Kidney (tissue), 14 donors: Measurements from ENCODE around the gene MAML2. TPM values are rescaled to one million over a fixed set of nuclear protein-coding genes. Genes with fewer than 3 reads are reported as not detected.

Experiments
- DNase-seq, 5 donors: peaks; one replicate each; pipeline ENCODE4 v3.0.0-alpha.2; 2013 to 2020
- FAIRE-seq: peaks from 2 replicates; lab custom pipeline; 2012; peaks lifted over from hg19 to GRCh38; lab: Jason Lieb, UNC
- H3K27ac ChIP-seq, 2 donors: one replicate each; pipeline ENCODE4 v1.7.0; 2013; ENCODE audit warnings: low read depth in 2 of 2, low read length in 2 of 2, inconsistent platforms in 1 of 2
- H3K27me3 ChIP-seq: one replicate; pipeline ENCODE4 v1.7.1; 2013; ENCODE audit warnings: low read length, inconsistent platforms; ENCODE audit not compliant: control insufficient read depth, insufficient read depth
- H3K36me3 ChIP-seq, 3 donors: one replicate each; pipeline versions ENCODE4 v1.7.0 to v1.7.1; 2013; ENCODE audit warnings: low read length in 3 of 3, control low read depth in 1 of 3, inconsistent platforms in 1 of 3; ENCODE audit not compliant: insufficient read depth in 3 of 3, control insufficient read depth in 2 of 3
- H3K4me1 ChIP-seq, 3 donors: one replicate each; pipeline versions ENCODE4 v1.7.0 to v1.7.1; 2013; ENCODE audit warnings: low read length in 3 of 3, inconsistent platforms in 1 of 3, low read depth in 1 of 3; ENCODE audit not compliant: control insufficient read depth in 2 of 3, insufficient read depth in 2 of 3
- H3K4me3 ChIP-seq, 3 donors: one replicate each; pipeline versions ENCODE4 v1.7.0 to v1.8.1; 2013; ENCODE audit warnings: low read length in 3 of 3, control low read depth in 1 of 3, inconsistent platforms in 1 of 3
- H3K9ac ChIP-seq, 3 donors: one replicate each; pipeline versions ENCODE4 v1.7.0 to v1.7.1; 2013; ENCODE audit warnings: low read length in 3 of 3, control low read depth in 1 of 3, inconsistent platforms in 1 of 3
- H3K9me3 ChIP-seq, 3 donors: one replicate each; pipeline versions ENCODE4 v1.7.0 to v1.7.1; 2013; ENCODE audit warnings: low read length in 3 of 3, control low read depth in 1 of 3, inconsistent platforms in 1 of 3; ENCODE audit not compliant: control insufficient read depth in 2 of 3, insufficient read depth in 1 of 3
- CTCF ChIP-seq: IDR thresholded peaks from 3 replicates; pipeline ENCODE4 v1.5.1; 2012; ENCODE audit warnings: mild to moderate bottlenecking, moderate library complexity, borderline replicate concordance; ENCODE audit not compliant: insufficient read depth; ENCODE audit errors: extremely low read depth
- intact Hi-C: fragments of 100-400 bp; cut with DNase I; formaldehyde crosslinking; loops from one replicate; pipeline ENCODE4 v1.11.1; 2022
- polyA plus RNA-seq: library from polyadenylated mRNA; stranded (reverse); fragments of 350-450 nt; fragmentation: Illumina TruSeq; extraction: RNeasy Lipid Tissue Mini Kit (QIAGEN cat#74804); gene quantifications from one replicate; pipeline ENCODE4 v1.2.3, GENCODE V29; 2014; ENCODE audit warnings: low read depth, low replicate concordance; ENCODE audit not compliant: insufficient read depth
- total RNA-seq: library from RNA; stranded (reverse); fragmentation: NEBNext Ultra II Directional; extraction: Animal tissue kit (Norgen Biotek cat#: 25700); gene quantifications from one replicate; pipeline ENCODE4 v1.2.1, GENCODE V29; 2021
- donor health status: control.
- donor health status: control.
- donor health status: control.
- donor health status: control.
- donor health status: control.
- donor health status: DM: yes; HTN: yes; CAD: no.
- donor health status: Normal renal cell carcinoma (clear cell type).

Gene MAML2
- total and polyA plus RNA-seq, 2 donors from 2014 or later = 4.9 to 32.3 TPM

- no peak overlapping the region for H3K27ac ChIP-seq
- peaks cover 0 to 1% (median 0%) of the 10 kb centered on the region in 3 donors for H3K9me3 ChIP-seq
- no peak overlapping the region for H3K4me3 ChIP-seq
- H3K27me3 ChIP-seq = no peaks in the 10 kb centered on the region
- no peak for TF ChIP-seq CTCF
- H3K9ac ChIP-seq = no peak overlapping the region
- DNase-seq (no peak), FAIRE-seq (no peak)
- intact Hi-C loops = no loop called here
- peaks cover 0 to 4% (median 3%) of the 10 kb centered on the region in 3 donors for H3K4me1 ChIP-seq
- no peaks in the 10 kb centered on the region for H3K36me3 ChIP-seq
These were observed 340.2 kb downstream of the MAML2 start for GRCh38 chr11:96002754-96003290.

- no peak overlapping the region for H3K9ac ChIP-seq
- DNase-seq (no peak), FAIRE-seq (no peak)
- H3K9me3 ChIP-seq = peaks cover 0 to 1% (median 0%) of the 10 kb centered on the region in 3 donors
- H3K4me1 ChIP-seq = peaks cover 0 to 4% (median 3%) of the 10 kb centered on the region in 3 donors
- no peak overlapping the region for H3K27ac ChIP-seq
- intact Hi-C loops = no loop called here
- no peak overlapping the region for H3K4me3 ChIP-seq
- H3K27me3 ChIP-seq = no peaks in the 10 kb centered on the region
- no peak for TF ChIP-seq CTCF
- H3K36me3 ChIP-seq = no peaks in the 10 kb centered on the region
These were observed 340.7 kb downstream of the MAML2 start for GRCh38 chr11:96002339-96002738.

GRCh38 chr11:96001037-96001436 lies 342.0 kb downstream of the MAML2 start:
- H3K9me3 ChIP-seq = peaks cover 0 to 1% (median 0%) of the 10 kb centered on the region in 3 donors
- H3K4me3 ChIP-seq = no peak overlapping the region
- no peaks in the 10 kb centered on the region for H3K27me3 ChIP-seq
- H3K4me1 ChIP-seq = peaks cover 0 to 4% (median 3%) of the 10 kb centered on the region in 3 donors
- no peaks in the 10 kb centered on the region for H3K36me3 ChIP-seq
- H3K9ac ChIP-seq = no peak overlapping the region
- DNase-seq (peak in 1 of 5 donors; percentile 86), FAIRE-seq (no peak)
- H3K27ac ChIP-seq = no peak overlapping the region
- intact Hi-C loops = no loop called here
- TF ChIP-seq CTCF = no peak
